ENCODE results near the gene OGFOD1. TPM values are rescaled to one million over a fixed set of nuclear protein-coding genes. Genes with fewer than 3 reads are reported as not detected.

OGFOD1 gene
- 19.8 and 38.9 TPM in 2 replicates for total RNA-seq

GRCh38 chr16:56450986-56451752 is at the start of gene OGFOD1, which contains the start of gene NUDT21:
Gene OGFOD1, plus strand, starts transcription at chr16:56451554. Its CDS starts 59 bp downstream, at chr16:56451613.
Gene NUDT21, minus strand, starts transcription at chr16:56451332. Its CDS starts 130 bp downstream, at chr16:56451202.

GRCh38 chr16:56425439-56425832 is 25.9 kb upstream of the OGFOD1 start, which contains the start of gene AMFR:
Gene AMFR, minus strand, starts transcription at chr16:56425545. Its CDS starts 218 bp downstream, at chr16:56425327.

GRCh38 chr16:56519459-56520250 is 68.3 kb downstream of the OGFOD1 start, which contains the start of gene BBS2:
Gene BBS2, minus strand, starts transcription at chr16:56520024. Its CDS starts 162 bp downstream, at chr16:56519862.

Other genes starting within 250 kb of the OGFOD1 start
- 110 and 122 TPM in 2 replicates for gene AMFR, start 26.0 kb upstream of the OGFOD1 start, total RNA-seq
- 26.3 and 56.8 TPM in 2 replicates for gene NUDT21, start 222 bp upstream of the OGFOD1 start, total RNA-seq
- gene BBS2, start 68.5 kb downstream of the OGFOD1 start, total RNA-seq, result 32.9 and 64.7 TPM in 2 replicates
- gene MT4, start 113.5 kb downstream of the OGFOD1 start, total RNA-seq, result not detected in 2 replicates
- not detected in 2 replicates for gene MT3, start 138.0 kb downstream of the OGFOD1 start, total RNA-seq
- 54.8 and 134 TPM in 2 replicates for gene MT2A, start 157.0 kb downstream of the OGFOD1 start, total RNA-seq
- gene MT1E, start 174.2 kb downstream of the OGFOD1 start, total RNA-seq, result 113 and 154 TPM in 2 replicates
- 0.82 TPM in 1 of 2 replicates, not detected in the other for gene MT1M, start 181.1 kb downstream of the OGFOD1 start, total RNA-seq
- 7.5 TPM in 1 of 2 replicates, not detected in the other for gene MT1A, start 187.1 kb downstream of the OGFOD1 start, total RNA-seq
- gene MT1B, start 200.3 kb downstream of the OGFOD1 start, total RNA-seq, result not detected in 2 replicates
- 2.0 TPM in 1 of 2 replicates, not detected in the other for gene MT1F, start 206.4 kb downstream of the OGFOD1 start, total RNA-seq
- 0.70 and 7.8 TPM in 2 replicates for gene MT1G, start 216.5 kb downstream of the OGFOD1 start, total RNA-seq
- gene MT1H, start 218.3 kb downstream of the OGFOD1 start, total RNA-seq, result not detected in 2 replicates
- gene MT1X, start 230.9 kb downstream of the OGFOD1 start, total RNA-seq, result 87.8 and 526 TPM in 2 replicates

All from pericardium fibroblast (primary cell).